HepG2 (cell line): ENCODE data around the gene CRIM1. TPM values are rescaled to one million over a fixed set of nuclear protein-coding genes. Genes with fewer than 3 reads are reported as not detected.

Experiments
- ATAC-seq: fragments of 200-7000 bp; cut with Tn5 transposase; 3 replicates; pipeline ENCODE4 v1.9.1; 2020; ENCODE audit warnings: mild to moderate bottlenecking, moderate library complexity
- BruUV-seq: library from RNA; stranded (reverse); fragments of 400-500 nt; replicated peaks from 2 replicates; lab custom pipeline; 2021; lab: Mats Ljungman, UMichigan
- CTCF ChIA-PET: fragments of 300-600 bp; formaldehyde crosslinking; extraction: SDS; loops from one replicate; lab custom pipeline; 2021; ENCODE audit warnings: low total read pairs, inconsistent platforms, low intra/inter-chr PET ratio; lab: Yijun Ruan, JAX
- POLR2A ChIA-PET: fragments of 350-600 bp; sonication (Branson Sonifier 250); formaldehyde crosslinking; loops from one replicate; lab custom pipeline; 2020; ENCODE audit warnings: antibody characterized with exemption, inconsistent platforms; lab: Yijun Ruan, JAX
- DNase-seq: peaks from one replicate; pipeline ENCODE4 v3.0.0-alpha.2; 2015; ENCODE audit warnings: low spot score
- FAIRE-seq: peaks from 3 replicates; lab custom pipeline; 2011; peaks lifted over from hg19 to GRCh38; lab: Jason Lieb, UNC
- H2AFZ ChIP-seq: one replicate; pipeline ENCODE4 v1.6.1; 2011; ENCODE audit warnings: low read length, inconsistent platforms
- H3K27ac ChIP-seq: fragments of 300-600 bp; 3 replicates; pipeline ENCODE4 v1.8.0; 2011; ENCODE audit warnings: mixed run types, mild to moderate bottlenecking, mixed read lengths, low read length, inconsistent platforms; ENCODE audit not compliant: insufficient read depth; ENCODE audit errors: extremely low read length
- H3K27me3 ChIP-seq, 2 experiments: fragments of 200-600 bp in 1 of 2; 2 replicates in 1 of 2; 3 replicates in 1 of 2; pipeline versions ENCODE4 v1.6.0 to v1.8.0; 2011; ENCODE audit warnings: low read length in 2 of 2, mild to moderate bottlenecking in 2 of 2, moderate library complexity in 2 of 2, inconsistent platforms in 1 of 2; ENCODE audit not compliant: insufficient read depth in 2 of 2, control insufficient read depth in 1 of 2
- H3K36me3 ChIP-seq, 2 experiments: fragments of 200-600 bp in 1 of 2; replicated peaks in 1 of 2; 2 replicates in 1 of 2; 3 replicates in 1 of 2; pipeline versions ENCODE4 v1.5.1 to v1.8.0; 2011; ENCODE audit warnings: low read length in 2 of 2, inconsistent platforms in 1 of 2; ENCODE audit not compliant: insufficient read depth in 2 of 2, control insufficient read depth in 1 of 2
- H3K4me1 ChIP-seq: 2 replicates; pipeline ENCODE4 v1.5.1; 2012; ENCODE audit warnings: low read length, inconsistent platforms; ENCODE audit not compliant: insufficient read depth
- H3K4me2 ChIP-seq: 2 replicates; pipeline ENCODE4 v1.6.0; 2011; ENCODE audit warnings: low read depth, low read length, inconsistent platforms
- H3K4me3 ChIP-seq, 3 experiments: fragments of 200-600 bp in 1 of 3; sonication (generic), shearing (Covaris generic) in 1 of 3; replicated peaks in 1 of 3; 2 replicates each; pipeline ENCODE4 v1.5.1; 2011 to 2016; ENCODE audit warnings: low read length in 3 of 3, inconsistent platforms in 2 of 3, low read depth in 2 of 3, mild to moderate bottlenecking in 2 of 3, control low read depth in 1 of 3, mixed read lengths in 1 of 3; ENCODE audit not compliant: insufficient read depth in 1 of 3
- H3K79me2 ChIP-seq: one replicate; pipeline ENCODE4 v1.6.1; 2011; ENCODE audit warnings: low read length, inconsistent platforms; ENCODE audit not compliant: insufficient read depth
- H3K9ac ChIP-seq: 2 replicates; pipeline ENCODE4 v1.6.0; 2011; ENCODE audit warnings: mild to moderate bottlenecking, low read depth, low read length, inconsistent platforms; ENCODE audit not compliant: insufficient read depth
- H3K9me3 ChIP-seq: 2 replicates; pipeline ENCODE4 v1.5.1; 2012; ENCODE audit warnings: mild to moderate bottlenecking, low read length
- H4K20me1 ChIP-seq: 2 replicates; pipeline ENCODE4 v1.6.0; 2011; ENCODE audit warnings: inconsistent platforms, mild to moderate bottlenecking, low read length, moderate library complexity; ENCODE audit not compliant: insufficient read depth
- SMARCC2 ChIP-seq: fragments of 450-650 bp; IDR thresholded peaks from 2 replicates; pipeline ENCODE4 v1.6.1; 2017; ENCODE audit warnings: antibody characterized with exemption, mild to moderate bottlenecking
- USF2 ChIP-seq, 2 experiments: sonication (generic) in 1 of 2; formaldehyde crosslinking in 1 of 2; IDR thresholded peaks; 2 replicates each; pipeline versions ENCODE4 v1.5.1 to v1.6.1; 2011 to 2020; ENCODE audit warnings: borderline replicate concordance in 1 of 2, low read depth in 1 of 2, low read length in 1 of 2, mild to moderate bottlenecking in 1 of 2, missing genetic modification reagents in 1 of 2, moderate library complexity in 1 of 2
- ZFP82 ChIP-seq: sonication (generic); formaldehyde crosslinking; IDR thresholded peaks from 2 replicates; pipeline ENCODE4 v1.5.1; 2020; ENCODE audit warnings: mild to moderate bottlenecking, missing genetic modification reagents, borderline replicate concordance
- ZNF839 ChIP-seq: sonication (generic); formaldehyde crosslinking; IDR thresholded peaks from 2 replicates; pipeline ENCODE4 v1.4.0; 2020; ENCODE audit warnings: missing genetic modification reagents, mild to moderate bottlenecking, borderline replicate concordance
- ZSCAN9 ChIP-seq: IDR thresholded peaks from 2 replicates; pipeline ENCODE4 v1.6.1; 2016; ENCODE audit warnings: borderline replicate concordance
- WGBS: methylation state at CpG from one replicate; pipeline ENCODE4 v1.1.6; 2017; ENCODE audit warnings: low lambda C conversion rate; 5-methylcytosine and 5-hydroxymethylcytosine counted together
- in situ Hi-C: cut with HindIII; loops from 2 replicates; pipeline ENCODE4 v1.10.0; 2017; ENCODE audit warnings: low pct_unique_long_range_greater_than_20kb; ENCODE audit not compliant: extremely low pct_ligation_motif_present
- intact Hi-C: fragments of 100-400 bp; cut with micrococcal nuclease; formaldehyde crosslinking; loops from one replicate; pipeline ENCODE4 v1.10.0; 2022; ENCODE audit not compliant: unreplicated experiment
- polyA plus RNA-seq, 8 experiments: library from polyadenylated mRNA; depleted of rRNA in 3 of 8; stranded (reverse) in 7 of 8; unstranded in 1 of 8; fragments of >200 nt; fragmentation: Illumina TruSeq in 4 of 8; extraction: Trizol in 4 of 8; gene quantifications; 2 replicates each; pipeline versions ENCODE4 v1.2.1 to v1.2.3, GENCODE V29; 2011 to 2016; ENCODE audit warnings: low read depth in 4 of 8, missing spikeins in 1 of 8, mixed read lengths in 1 of 8; ENCODE audit not compliant: insufficient read depth in 1 of 8
- total RNA-seq, 5 experiments: library from RNA; depleted of rRNA; stranded (reverse); fragments of >200 nt; fragmentation: Illumina TruSeq; extraction: Trizol; gene quantifications; 2 replicates each; pipeline ENCODE4 v1.2.3, GENCODE V29; 2016; ENCODE audit warnings: low read depth in 1 of 5

The CRIM1 gene
- total and polyA plus RNA-seq, 2 of the 13 experiments (the other 11 are each of a cell fraction or from before 2014, with no cell fraction given), result 39.1 to 69.9 TPM

- CTCF ChIA-PET, result no interaction called here
- no peak for ATAC-seq
- Histone ChIP-seq H3K9me3 (no peaks in the 10 kb centered on the region), H3K4me3 (no peak overlapping the region), H2AFZ (no peak overlapping the region)
- TF ChIP-seq ZSCAN9, result no peak
- TF ChIP-seq, all 625 proteins: peak for 0
- intact Hi-C loops (no loop called here), in situ Hi-C loops (no loop called here)
- no peak for DNase-seq
- 98% methylated on average over 1 of the region's 1 CpG for WGBS
- POLR2A ChIA-PET, result no interaction called here
- Histone ChIP-seq H3K4me1 (no peaks in the 10 kb centered on the region), H3K36me3 (peaks cover 13 to 71% of the 10 kb centered on the region in 2 experiments), H3K27ac (no peak overlapping the region), H4K20me1 (no peaks in the 10 kb centered on the region), H3K4me2 (no peak overlapping the region), H3K9ac (no peak overlapping the region), H3K27me3 (no peaks in the 10 kb centered on the region), H3K79me2 (peaks cover 11% of the 10 kb centered on the region)
- no TSS peak for BruUV-seq
- FAIRE-seq, result no peak
Measured at GRCh38 chr2:36587101-36587500, 231.5 kb downstream of the CRIM1 start.

- TF ChIP-seq ZNF839 (CRISPR knock-in tag), result no peak
- no peak for TF ChIP-seq SMARCC2
- TF ChIP-seq USF2 (IDR thresholded peaks at IDR 0.05; ENCODE audit: low read depth, low read length), result no peak
- TF ChIP-seq USF2 (CRISPR knock-in tag; IDR thresholded peaks at IDR 0.05; ENCODE audit: borderline replicate concordance), result no peak
- no peak for TF ChIP-seq ZFP82 (CRISPR knock-in tag)
- Histone ChIP-seq H3K4me1 (no peaks in the 10 kb centered on the region), H2AFZ (no peak overlapping the region), H3K4me2 (no peak overlapping the region), H3K36me3 (peaks cover 13 to 66% of the 10 kb centered on the region in 2 experiments), H3K9me3 (no peaks in the 10 kb centered on the region), H3K4me3 (no peak overlapping the region), H3K9ac (no peak overlapping the region), H3K27me3 (no peaks in the 10 kb centered on the region), H3K79me2 (peaks cover 11% of the 10 kb centered on the region), H4K20me1 (no peaks in the 10 kb centered on the region), H3K27ac (no peak overlapping the region)
- DNase-seq, result no peak
- POLR2A ChIA-PET, result no interaction called here
- FAIRE-seq, result no peak
- no TSS peak for BruUV-seq
- in situ Hi-C loops, result no loop called here
- CTCF ChIA-PET, result no interaction called here
- ATAC-seq, result no peak
- intact Hi-C loops, result no loop called here
- WGBS, result 95% methylated on average over 3 of the region's 3 CpGs
Measured at GRCh38 chr2:36587556-36587955, 232.0 kb downstream of the CRIM1 start.
